GF-D8 (cell line): ENCODE results near the gene AK5.

ENCODE experiments used
- DNase-seq: peaks from one replicate; lab custom pipeline; 2025; lab: John Stamatoyannopoulos, UW

The AK5 gene

DNA sequence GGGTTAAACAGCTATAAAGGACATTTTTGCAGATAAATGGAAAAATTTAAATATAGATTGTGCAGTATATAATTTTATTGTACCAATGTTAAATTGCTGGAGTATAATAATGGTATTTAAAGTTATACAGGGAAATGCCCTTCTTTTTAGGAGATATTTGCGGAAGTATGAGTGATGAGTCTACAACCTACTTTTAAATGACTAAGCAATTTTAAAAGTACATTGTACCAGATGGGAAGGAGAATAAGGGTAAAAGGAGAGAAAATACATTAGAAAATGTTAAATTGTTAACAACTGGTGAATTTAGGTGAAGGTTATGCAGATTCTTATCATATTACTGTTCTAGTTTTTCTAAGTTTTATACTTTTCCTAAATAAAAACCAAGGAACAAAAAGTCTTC lies 308.8 kb downstream of the AK5 start:
- no peak for DNase-seq

DNA sequence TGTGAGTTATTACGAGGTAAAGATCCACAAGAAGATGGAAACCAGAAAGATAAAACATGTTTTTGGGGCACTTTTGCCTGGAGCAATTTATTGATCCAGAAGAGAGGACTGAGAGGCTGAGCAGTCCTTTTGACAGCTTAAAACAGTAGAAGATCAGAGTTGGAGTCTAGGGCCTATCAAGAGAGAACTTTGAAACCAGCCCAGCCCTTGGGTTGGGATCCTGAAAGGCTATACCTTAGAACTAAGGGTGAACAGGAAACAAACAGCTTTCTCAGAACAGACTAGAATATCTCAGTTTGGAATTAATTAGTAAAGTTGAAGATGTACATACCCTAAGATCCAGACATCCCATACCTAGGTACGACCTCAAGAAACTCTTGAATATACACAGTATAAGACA lies 311.1 kb downstream of the AK5 start:
- DNase-seq: no peak

DNA sequence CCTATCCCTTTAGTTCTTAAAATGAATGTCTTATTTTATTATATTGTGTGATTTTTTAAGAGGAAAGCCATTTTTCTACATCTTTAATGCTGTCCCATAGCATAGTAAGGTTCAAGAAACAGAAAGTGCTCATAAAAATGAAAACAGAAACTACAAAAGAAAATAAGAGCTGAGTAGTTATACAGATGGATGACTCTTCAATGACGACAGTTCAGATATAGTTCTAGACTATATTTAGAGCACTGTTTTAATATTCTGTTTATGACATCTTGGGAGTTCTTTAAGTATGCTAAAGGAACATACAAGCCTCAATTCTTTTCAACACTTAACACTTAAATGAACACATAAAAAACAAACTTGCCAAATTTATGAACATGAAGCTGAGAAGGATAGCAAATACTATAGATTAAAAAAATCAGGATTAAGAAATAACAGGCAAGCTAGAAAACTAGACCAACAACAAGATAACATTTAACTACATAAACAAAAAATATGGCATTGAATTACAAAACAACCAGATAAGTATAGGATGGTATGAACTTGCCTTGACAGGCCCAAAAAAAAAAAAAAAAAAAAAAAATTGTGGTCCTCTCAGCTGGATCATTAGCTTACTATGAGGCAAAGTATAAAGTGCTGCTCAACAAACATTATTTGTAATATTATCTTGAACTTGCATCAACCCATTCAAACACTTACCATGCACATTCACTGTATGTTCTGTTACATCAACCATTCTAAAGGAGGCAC lies 312.7 kb downstream of the AK5 start:
- no peak for DNase-seq

- DNase-seq: no peak
These were observed 315.5 kb downstream of the AK5 start for GRCh38 chr1:77597310-77597709.

DNA sequence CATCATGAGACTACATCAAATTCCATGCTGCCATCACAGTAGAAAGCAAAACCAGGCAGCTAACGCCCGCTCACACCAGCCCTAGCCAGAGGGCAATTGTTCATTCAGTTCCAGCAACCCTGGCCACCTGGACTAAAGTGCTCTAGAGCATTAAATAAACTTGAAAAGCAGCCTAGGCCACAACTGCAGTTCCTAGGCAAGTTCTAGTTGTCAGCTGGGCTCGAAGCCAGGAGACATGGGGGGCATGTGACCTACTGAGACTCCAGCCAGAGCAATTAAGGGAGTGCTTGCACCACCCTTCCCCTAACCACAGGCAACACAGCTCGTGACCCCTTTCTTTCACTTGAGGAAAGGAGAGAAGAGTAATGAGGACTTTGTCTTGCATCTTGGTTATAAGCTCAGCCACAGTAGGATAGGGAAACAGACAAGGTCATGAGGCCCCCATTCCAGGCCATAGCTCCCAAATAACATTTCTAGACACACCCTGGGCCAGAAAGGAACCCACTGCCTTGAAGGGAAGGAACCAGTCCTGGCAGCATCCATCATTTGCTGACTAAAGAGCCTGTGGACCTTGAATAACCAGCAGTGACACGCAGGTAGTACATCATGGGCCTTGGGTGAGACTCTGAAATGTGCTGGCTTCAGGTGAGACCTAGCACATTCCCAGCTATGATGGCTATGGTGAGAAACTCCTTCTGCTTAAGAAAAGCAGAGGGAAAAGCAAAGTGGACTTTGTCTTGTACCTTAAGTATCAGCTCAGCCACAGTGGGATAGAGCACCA lies 323.6 kb downstream of the AK5 start:
- peak; percentile 86 for DNase-seq

GRCh38 chr1:77608893-77609292 lies 327.1 kb downstream of the AK5 start:
- no peak for DNase-seq
